NCI-H2107 (cell line): ENCODE measurements around the gene ASIC4.

Experiments
- DNase-seq: peaks from one replicate; lab custom pipeline; 2025; lab: John Stamatoyannopoulos, UW

The ASIC4 gene

GRCh38 chr2:219552382-219553167 lies 38.3 kb downstream of the ASIC4 start:
- peak; percentile 32 for DNase-seq

- no peak for DNase-seq
Measured at GRCh38 chr2:219553168-219553417, 38.8 kb downstream of the ASIC4 start.

DNA sequence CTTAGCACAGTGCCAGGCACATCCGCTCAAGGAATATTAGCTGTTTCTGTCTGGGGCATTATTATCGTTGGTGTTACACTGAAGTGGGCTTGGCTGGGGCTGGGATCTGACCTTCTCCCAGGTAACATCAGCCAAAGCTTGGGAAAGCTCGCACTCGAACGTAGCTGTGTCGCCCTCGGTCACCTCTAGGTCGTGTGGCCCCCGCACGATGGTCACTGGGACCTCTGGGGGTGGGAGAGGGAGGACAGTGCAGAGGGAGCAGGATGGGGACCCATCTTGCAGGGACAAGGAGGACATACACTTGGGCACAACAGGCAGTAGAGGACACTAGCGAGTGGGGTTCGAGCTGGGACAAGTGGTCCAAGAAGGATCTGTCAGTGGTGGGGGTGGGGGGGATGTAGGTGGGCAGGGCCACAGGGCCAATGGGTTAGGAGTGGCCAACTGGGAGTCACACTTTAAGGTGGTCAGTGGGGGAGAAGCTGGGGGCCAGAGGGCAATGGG lies 39.2 kb downstream of the ASIC4 start:
- no peak for DNase-seq

- DNase-seq: no peak
Measured at GRCh38 chr2:219554350-219554749, 40.1 kb downstream of the ASIC4 start.

- no peak for DNase-seq
Measured at GRCh38 chr2:219555956-219556355, 41.7 kb downstream of the ASIC4 start.

DNA sequence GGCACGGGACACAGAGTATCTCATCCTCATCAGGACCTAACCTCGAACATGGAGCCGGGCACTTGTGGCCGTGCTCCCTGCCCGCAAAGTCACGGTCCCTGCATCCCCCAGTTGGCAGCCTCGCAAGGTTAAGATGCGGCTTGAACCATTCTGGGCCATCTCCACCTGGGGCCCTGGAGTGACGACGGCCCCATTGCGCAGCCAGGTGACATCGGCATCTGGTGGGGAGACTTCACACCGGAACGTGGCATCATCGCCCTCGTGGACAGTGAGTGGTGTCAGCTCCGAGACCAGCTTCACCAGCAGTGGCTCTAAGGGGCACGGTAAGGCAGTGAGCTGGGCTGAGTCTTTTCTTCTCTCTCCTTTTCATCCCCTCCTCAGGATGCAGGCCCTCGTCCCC lies 42.1 kb downstream of the ASIC4 start:
- no peak for DNase-seq

DNA sequence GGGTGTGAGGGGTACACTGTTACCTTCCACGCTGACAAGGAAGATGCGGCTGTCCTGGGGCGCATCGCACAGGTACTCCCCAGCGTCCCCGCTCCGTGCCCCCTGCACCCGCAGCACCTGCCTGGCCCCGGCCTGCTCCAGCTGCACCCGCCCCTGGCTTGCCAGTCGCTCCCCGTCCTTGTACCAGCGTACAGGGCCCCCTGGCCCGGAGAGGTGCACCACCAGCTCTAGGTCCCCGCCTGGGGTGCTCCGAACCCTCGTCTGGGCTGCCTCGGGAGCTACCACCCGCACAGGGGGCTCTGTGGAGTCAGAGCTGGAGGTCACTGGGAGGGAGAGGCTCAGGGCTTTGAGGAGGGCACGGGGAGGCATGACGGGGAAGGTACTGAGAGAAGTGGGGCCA lies 43.0 kb downstream of the ASIC4 start:
- DNase-seq: no peak

- DNase-seq: no peak
Measured at GRCh38 chr2:219557791-219558785, 43.8 kb downstream of the ASIC4 start.

- no peak for DNase-seq
Measured at GRCh38 chr2:219559156-219559915, 45.1 kb downstream of the ASIC4 start.

DNA sequence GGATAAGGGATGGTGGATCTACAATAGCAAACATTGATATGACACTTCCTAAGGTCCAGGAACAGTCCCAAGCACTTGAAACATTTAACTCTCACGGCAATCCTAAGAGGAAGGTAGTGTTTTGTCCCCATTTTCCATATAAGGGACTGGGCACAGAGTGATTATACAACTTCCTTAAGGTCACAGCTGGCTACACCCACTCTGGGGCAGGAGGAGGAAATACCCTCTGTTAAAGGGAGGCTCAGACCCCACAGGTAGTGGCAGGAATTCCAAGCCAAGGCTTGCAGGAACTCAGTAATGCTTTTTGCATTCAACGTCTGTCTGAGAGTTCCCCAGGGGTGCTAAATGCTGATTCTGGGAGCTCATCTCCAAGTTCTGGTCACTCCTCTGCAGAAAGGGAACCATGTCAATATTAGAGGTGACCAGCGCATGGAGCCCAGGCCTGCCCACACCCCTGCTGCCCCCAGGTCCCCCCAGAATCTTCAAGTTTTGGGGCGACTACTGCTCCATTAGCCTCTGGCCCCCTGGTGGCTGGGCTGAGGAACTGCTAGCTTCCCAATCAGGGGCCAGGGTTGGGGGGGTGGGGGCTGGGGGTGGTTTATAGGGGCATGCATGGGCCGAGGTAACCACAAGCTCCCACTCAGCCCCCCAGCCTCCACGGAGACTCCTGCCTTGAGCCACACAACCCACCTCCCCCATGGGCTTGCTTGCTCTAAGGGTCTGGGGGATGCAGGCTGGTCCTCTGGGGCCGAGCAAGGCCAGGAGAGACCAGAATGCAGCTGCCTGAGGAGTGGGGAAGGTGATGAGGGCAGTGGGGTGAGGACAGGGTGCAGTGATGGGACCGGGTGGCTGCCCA lies 46.0 kb downstream of the ASIC4 start:
- no peak for DNase-seq

GRCh38 chr2:219560893-219561178 lies 46.6 kb downstream of the ASIC4 start:
- DNase-seq: no peak

DNA sequence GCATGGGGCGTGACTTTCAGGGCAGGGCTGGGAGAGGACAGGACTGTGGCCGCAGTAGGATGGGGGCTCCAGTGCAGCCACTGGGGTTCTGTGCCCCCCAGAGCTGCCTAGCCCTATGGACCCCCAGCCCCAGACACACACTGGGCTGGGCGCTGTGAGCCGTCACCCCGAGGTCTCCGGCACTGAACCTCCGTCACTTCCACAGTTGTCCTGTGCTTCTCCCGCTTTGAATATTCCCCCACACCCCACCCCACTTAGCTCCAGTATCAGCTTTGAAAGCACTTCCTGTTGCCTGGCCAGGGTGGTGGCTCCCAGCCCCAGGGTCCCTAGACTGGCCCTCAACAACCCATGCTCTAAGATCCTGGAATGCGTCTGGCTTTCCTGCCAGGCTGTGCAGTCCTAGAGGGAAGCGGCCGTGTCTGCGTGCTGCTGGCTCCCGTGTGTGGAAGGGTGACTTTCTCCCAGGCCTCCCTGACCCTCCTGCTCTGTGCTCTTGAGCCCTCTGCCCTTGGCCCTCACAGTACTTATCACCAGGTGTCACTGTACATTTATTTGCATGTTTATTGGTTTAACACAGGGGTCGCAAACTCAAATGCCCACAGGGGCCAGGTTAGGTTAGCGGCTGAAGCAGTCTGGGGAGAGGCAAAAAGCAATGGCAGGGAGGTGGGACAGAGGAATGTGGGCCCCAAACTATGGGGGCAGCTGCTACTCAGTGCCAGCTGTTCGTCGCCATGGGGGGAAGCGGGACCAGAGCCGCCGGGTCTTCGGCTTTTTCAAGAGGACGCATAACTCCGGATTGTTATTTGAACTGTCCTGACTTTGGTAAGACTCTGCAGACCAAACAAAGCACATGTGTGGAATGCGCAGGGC lies 47.1 kb downstream of the ASIC4 start:
- no peak for DNase-seq

DNA sequence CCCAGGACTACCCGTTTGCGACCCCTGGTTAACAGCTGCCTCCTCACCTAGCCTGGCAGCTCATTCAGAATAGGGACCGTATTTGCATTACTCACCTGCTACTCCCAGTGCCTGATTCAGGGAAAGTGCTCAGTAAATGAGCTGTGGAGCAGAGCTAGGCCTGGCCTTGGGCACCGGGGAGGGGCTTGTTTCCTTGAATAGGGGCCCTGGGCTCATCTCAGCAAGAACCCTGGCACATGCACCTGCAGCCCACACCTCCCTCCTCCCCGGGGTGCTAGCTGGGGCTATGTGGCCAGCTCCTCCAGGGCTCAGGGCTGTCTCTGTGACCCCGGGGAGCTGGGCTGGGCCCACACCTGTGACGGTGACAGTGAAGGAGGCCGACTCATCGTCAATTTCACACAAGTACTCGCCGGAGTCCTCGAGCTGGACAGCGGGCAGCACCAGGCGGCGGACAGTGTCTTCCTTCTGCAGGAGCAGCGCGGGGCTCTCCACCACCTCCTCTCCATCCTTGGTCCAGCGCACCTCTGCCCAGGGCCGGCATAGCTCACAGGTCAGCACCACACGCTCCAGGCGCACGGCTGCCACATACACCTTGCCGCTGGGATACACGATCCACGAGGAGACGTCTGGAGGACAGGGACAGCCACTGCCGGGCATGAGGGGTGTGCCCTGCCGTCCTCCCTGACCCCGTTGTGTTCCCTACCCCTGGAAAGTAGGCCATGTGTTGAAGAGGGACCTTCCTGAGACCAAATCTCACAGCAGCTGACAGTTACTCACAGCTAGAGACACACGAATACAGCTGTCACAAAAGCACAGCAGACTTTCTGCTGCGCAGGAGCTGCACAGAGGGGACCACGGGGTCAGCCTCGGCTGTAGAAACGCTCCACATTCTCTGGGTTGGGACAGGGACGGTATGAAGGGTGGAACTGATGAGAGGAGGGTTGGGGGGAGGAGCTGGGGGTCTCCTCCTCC lies 48.1 kb downstream of the ASIC4 start:
- no peak for DNase-seq

DNA sequence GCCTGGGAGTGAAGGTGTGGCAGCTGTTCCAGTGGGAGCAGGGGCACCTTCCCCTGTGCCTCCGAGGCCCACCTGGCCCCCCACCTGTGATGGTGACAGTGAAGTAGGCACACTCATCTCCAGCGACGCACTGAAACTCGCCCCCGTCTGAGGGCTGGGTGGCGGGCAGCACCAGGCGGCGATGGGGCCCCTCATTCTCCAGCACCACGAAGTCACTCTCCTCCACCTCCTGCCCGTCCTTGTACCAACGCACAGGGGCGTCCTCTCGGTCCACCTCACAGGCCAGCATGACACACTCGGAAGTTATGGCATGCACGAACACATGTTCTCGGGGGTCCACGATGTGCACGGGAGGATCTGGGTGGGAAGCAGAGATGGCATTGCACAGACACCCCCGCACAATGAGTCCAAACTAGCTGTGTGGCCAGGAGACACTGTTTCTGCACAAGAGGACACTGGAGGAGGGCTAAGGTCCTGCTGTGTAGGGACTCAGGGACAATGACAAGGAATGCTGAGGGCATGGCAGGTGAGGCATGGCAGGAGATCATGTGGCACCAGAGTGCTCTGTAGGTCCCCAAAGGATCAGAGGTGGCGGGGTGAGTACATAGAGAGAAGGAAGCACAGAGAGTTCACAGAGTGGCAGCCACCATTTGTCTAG lies 49.1 kb downstream of the ASIC4 start:
- DNase-seq: no peak

DNA sequence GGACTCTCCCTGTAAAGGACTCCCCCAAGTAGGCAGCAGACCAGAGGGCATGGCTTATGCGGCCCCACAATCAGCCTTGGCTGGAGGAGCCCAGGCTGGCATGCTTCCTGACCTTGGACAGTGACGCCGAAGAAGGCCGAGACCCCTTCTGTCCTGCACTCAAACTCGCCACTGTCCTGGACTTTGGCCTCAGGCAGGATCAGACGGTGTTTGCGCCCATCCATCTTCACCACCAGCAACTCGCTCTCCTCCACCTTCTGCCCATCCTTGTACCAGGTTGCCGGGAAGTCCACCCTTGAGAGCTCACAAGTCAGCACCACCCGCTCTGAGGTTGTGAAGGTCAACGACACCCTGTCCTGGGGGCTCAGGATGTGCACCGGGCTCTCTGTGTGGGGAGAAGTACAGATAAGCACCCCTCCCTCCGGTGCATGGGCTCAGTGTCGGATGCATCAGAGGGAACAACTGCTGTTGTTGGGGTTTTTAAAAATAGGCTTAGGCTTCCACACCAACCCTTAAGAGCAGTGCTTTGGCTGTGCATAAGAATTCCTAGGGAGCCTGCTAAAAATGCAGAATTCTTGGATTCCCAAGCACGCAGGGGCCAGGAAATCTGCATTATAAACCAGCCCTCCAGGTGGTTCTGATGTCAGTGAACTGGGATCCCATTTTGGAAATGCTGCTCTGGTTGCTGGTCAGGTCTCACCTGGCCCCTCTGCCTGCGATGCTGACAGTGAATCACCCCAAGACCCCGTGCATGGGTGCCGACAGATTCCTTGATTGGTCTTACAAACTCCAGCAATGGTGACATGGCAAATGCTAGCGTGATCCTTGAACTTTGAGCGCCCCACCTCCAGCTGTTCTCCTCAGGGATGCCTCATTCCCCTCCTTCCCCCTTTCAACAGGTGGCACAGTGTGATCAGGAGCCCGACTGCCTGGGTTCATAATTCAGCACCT lies 51.1 kb downstream of the ASIC4 start:
- DNase-seq: no peak

DNA sequence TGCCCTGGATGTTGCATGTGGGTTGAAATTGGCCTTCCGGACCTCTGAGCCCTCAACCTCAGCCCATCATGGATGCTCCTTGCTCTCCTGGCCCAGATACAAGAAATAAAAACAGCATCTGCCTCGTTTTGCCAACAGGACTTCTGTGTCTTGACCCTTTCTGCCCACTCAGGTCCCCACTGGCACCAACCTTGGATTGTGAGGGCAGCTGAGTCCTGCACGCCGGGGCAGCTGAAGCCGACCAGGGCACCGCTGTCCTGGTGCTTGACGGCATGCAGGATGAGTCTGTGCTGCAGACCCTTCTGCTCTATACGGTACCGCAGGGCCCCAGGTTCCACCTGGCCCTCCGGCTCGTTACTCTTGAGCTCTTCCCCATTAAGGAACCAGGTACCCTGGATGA lies 52.4 kb downstream of the ASIC4 start:
- DNase-seq: no peak

DNA sequence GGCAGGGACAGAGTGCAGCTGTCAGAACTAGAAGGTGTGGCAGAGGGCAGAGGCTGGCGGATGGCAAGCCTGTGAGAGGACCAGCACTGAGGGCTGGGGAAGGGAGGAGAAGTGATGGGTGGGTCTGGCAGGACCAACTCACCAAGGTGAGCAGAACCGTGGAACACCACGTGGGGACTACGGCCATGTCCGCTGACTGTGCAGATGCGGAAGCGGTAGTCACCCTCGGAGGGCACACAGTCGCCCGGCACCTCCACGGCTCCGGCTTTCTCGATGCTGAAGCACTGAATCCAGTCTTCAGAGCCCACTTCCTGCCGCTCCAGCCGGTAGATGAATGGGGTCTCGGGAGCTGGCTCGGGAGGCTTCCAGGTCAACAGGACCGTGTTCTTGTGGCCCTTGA lies 52.8 kb downstream of the ASIC4 start:
- no peak for DNase-seq
